H1 (cell line): Measurements from ENCODE around the gene MYOCOS. TPM values are rescaled to one million over a fixed set of nuclear protein-coding genes. Genes with fewer than 3 reads are reported as not detected.

Source experiments
- CTCF ChIA-PET: fragments of 300-600 bp; sonication (Branson Sonifier 250); formaldehyde crosslinking; loops from one replicate; lab custom pipeline; 2021; ENCODE audit not compliant: partially characterized antibody; lab: Charles Lee
- POLR2A ChIA-PET: fragments of 300-600 bp; sonication (Branson Sonifier 250); formaldehyde crosslinking; loops from one replicate; lab custom pipeline; 2021; ENCODE audit warnings: inconsistent platforms; ENCODE audit not compliant: partially characterized antibody; lab: Charles Lee
- DNase-seq, 2 experiments: peaks; one replicate each; pipeline versions ENCODE4 v3.0.0 to v3.0.0-alpha.2; 2010 to 2022; ENCODE audit warnings: low spot score in 2 of 2, low read depth in 1 of 2, mixed read lengths in 1 of 2
- FAIRE-seq: peaks from 2 replicates; lab custom pipeline; 2011; peaks lifted over from hg19 to GRCh38; lab: Jason Lieb, UNC
- H2AFZ ChIP-seq: 2 replicates; pipeline ENCODE4 v1.8.1; 2012; ENCODE audit warnings: low read length, inconsistent platforms
- H2AK5ac ChIP-seq: 2 replicates; pipeline ENCODE4 v1.6.1; 2013; ENCODE audit warnings: low read depth, low read length
- H2BK120ac ChIP-seq: replicated peaks from 2 replicates; pipeline ENCODE3; 2013; ENCODE audit warnings: low read depth, low read length, inconsistent platforms
- H2BK12ac ChIP-seq: 2 replicates; pipeline ENCODE4 v1.6.1; 2013; ENCODE audit warnings: low read depth, low read length
- H2BK15ac ChIP-seq: 2 replicates; pipeline ENCODE4 v1.6.1; 2013; ENCODE audit warnings: low read length
- H2BK20ac ChIP-seq: 2 replicates; pipeline ENCODE4 v1.6.1; 2013; ENCODE audit warnings: low read length
- H2BK5ac ChIP-seq: 2 replicates; pipeline ENCODE4 v1.6.1; 2013; ENCODE audit warnings: low read depth, low read length
- H3K14ac ChIP-seq: 2 replicates; pipeline ENCODE4 v1.6.1; 2013; ENCODE audit warnings: inconsistent platforms; ENCODE audit not compliant: insufficient read length
- H3K18ac ChIP-seq: 2 replicates; pipeline ENCODE4 v1.6.1; 2013; ENCODE audit warnings: low read length; ENCODE audit errors: extremely low read depth
- H3K23ac ChIP-seq: 2 replicates; pipeline ENCODE4 v1.6.1; 2013; ENCODE audit warnings: inconsistent platforms; ENCODE audit not compliant: insufficient read length
- H3K23me2 ChIP-seq: 2 replicates; pipeline ENCODE4 v1.6.1; 2013; ENCODE audit warnings: low read depth, low read length
- H3K27ac ChIP-seq: 2 replicates; pipeline ENCODE4 v1.6.1; 2011; ENCODE audit warnings: low read depth, low read length, inconsistent platforms
- H3K27me3 ChIP-seq, 4 experiments: replicated peaks in 1 of 4; 1 replicate in 1 of 4; 2 replicates in 3 of 4; pipeline versions ENCODE4 v1.6.1 to v1.8.1; 2011 to 2013; ENCODE audit warnings: low read length in 3 of 4, mild to moderate bottlenecking in 3 of 4, inconsistent platforms in 2 of 4, mixed read lengths in 2 of 4, moderate library complexity in 1 of 4; ENCODE audit not compliant: control insufficient read depth in 3 of 4, insufficient read depth in 3 of 4; ENCODE audit errors: extremely low read depth in 1 of 4
- H3K36me3 ChIP-seq, 4 experiments: 2 replicates each; pipeline versions ENCODE4 v1.6.1 to v1.8.1; 2011 to 2013; ENCODE audit warnings: mild to moderate bottlenecking in 4 of 4, low read length in 3 of 4, moderate library complexity in 2 of 4, control low read depth in 1 of 4, inconsistent platforms in 1 of 4; ENCODE audit not compliant: insufficient read depth in 4 of 4, control insufficient read depth in 2 of 4
- H3K4ac ChIP-seq: replicated peaks from 2 replicates; pipeline ENCODE3; 2013; ENCODE audit warnings: low read length, low read depth, mixed read lengths, inconsistent platforms; ENCODE audit not compliant: insufficient read length
- H3K4me1 ChIP-seq, 4 experiments: replicated peaks in 1 of 4; 1 replicate in 1 of 4; 2 replicates in 3 of 4; pipeline versions ENCODE4 v1.6.1 to v1.8.1; 2011 to 2013; ENCODE audit warnings: low read length in 3 of 4, inconsistent platforms in 2 of 4, mixed read lengths in 1 of 4; ENCODE audit not compliant: insufficient read depth in 4 of 4, control insufficient read depth in 3 of 4
- H3K4me2 ChIP-seq, 2 experiments: 2 replicates each; pipeline versions ENCODE4 v1.6.1 to v1.8.1; 2011 to 2013; ENCODE audit warnings: low read depth in 2 of 2, low read length in 2 of 2, control low read depth in 1 of 2, inconsistent platforms in 1 of 2, mild to moderate bottlenecking in 1 of 2; ENCODE audit not compliant: insufficient read depth in 1 of 2
- H3K4me3 ChIP-seq, 4 experiments: fragments of 200-600, 300-600 bp in 1 of 4; sonication (generic), shearing (Covaris generic), sonication (Bioruptor Twin) in 1 of 4; 2 replicates each; pipeline versions ENCODE4 v1.5.1 to v1.8.1; 2011 to 2016; ENCODE audit warnings: low read length in 4 of 4, low read depth in 3 of 4, control low read depth in 2 of 4, inconsistent platforms in 2 of 4, mild to moderate bottlenecking in 2 of 4, mixed read lengths in 1 of 4, moderate library complexity in 1 of 4; ENCODE audit not compliant: insufficient read depth in 2 of 4; ENCODE audit errors: extremely low read depth in 1 of 4
- H3K56ac ChIP-seq: replicated peaks from 2 replicates; pipeline ENCODE3; 2013; ENCODE audit warnings: low read depth, mild to moderate bottlenecking, mixed read lengths, low read length, inconsistent platforms; ENCODE audit not compliant: insufficient read length
- H3K79me1 ChIP-seq: 2 replicates; pipeline ENCODE4 v1.6.1; 2013; ENCODE audit warnings: low read depth, low read length, control low read depth
- H3K79me2 ChIP-seq, 2 experiments: 2 replicates each; pipeline versions ENCODE4 v1.6.1 to v1.8.1; 2012 to 2013; ENCODE audit warnings: low read length in 2 of 2, mild to moderate bottlenecking in 2 of 2, inconsistent platforms in 1 of 2; ENCODE audit not compliant: insufficient read depth in 2 of 2, control insufficient read depth in 1 of 2
- H3K9ac ChIP-seq, 4 experiments: replicated peaks in 1 of 4; 1 replicate in 1 of 4; 2 replicates in 3 of 4; pipeline versions ENCODE4 v1.6.1 to v1.8.1; 2011 to 2013; ENCODE audit warnings: low read depth in 3 of 4, low read length in 3 of 4, control low read depth in 2 of 4, mild to moderate bottlenecking in 2 of 4, moderate library complexity in 2 of 4, inconsistent platforms in 1 of 4; ENCODE audit errors: extremely low read depth in 1 of 4
- H3K9me3 ChIP-seq, 2 experiments: 2 replicates each; pipeline versions ENCODE4 v1.6.1 to v1.8.1; 2012 to 2013; ENCODE audit warnings: mild to moderate bottlenecking in 2 of 2, moderate library complexity in 2 of 2, control low read depth in 1 of 2, inconsistent platforms in 1 of 2, low read depth in 1 of 2, low read length in 1 of 2, mixed read lengths in 1 of 2; ENCODE audit not compliant: insufficient read depth in 2 of 2
- H4K20me1 ChIP-seq, 2 experiments: replicated peaks in 1 of 2; 2 replicates each; pipeline versions ENCODE3 to v1.8.1; 2011 to 2013; ENCODE audit warnings: inconsistent platforms in 2 of 2, low read length in 2 of 2, mild to moderate bottlenecking in 1 of 2; ENCODE audit not compliant: insufficient read depth in 2 of 2, control insufficient read depth in 1 of 2
- H4K5ac ChIP-seq: 2 replicates; pipeline ENCODE4 v1.6.1; 2013; ENCODE audit warnings: low read length, low read depth, mixed read lengths, inconsistent platforms; ENCODE audit not compliant: insufficient read length
- H4K8ac ChIP-seq: 2 replicates; pipeline ENCODE4 v1.8.0; 2013; ENCODE audit warnings: mild to moderate bottlenecking, moderate library complexity, low read length, inconsistent platforms; ENCODE audit not compliant: insufficient read depth; ENCODE audit errors: extremely low read depth
- H4K91ac ChIP-seq: replicated peaks from 2 replicates; pipeline ENCODE3; 2013; ENCODE audit warnings: low read length, mixed read lengths, inconsistent platforms; ENCODE audit not compliant: insufficient read length
- CBX5 ChIP-seq: fragments of 300-800, 300-1000 bp; sonication (generic); IDR thresholded peaks from 2 replicates; pipeline ENCODE4 v1.7.1; 2016; ENCODE audit warnings: antibody characterized with exemption, low read length, low read depth
- CEBPB ChIP-seq: IDR thresholded peaks from 2 replicates; pipeline ENCODE4 v1.6.1; 2012; ENCODE audit warnings: low read depth, low read length
- CREB1 ChIP-seq: IDR thresholded peaks from 2 replicates; pipeline ENCODE4 v1.6.1; 2012; ENCODE audit warnings: inconsistent platforms
- EP300 ChIP-seq, 2 experiments: IDR thresholded peaks; 1 replicate in 1 of 2; 2 replicates in 1 of 2; pipeline ENCODE4 v1.6.1; 2011 to 2012; ENCODE audit warnings: low read depth in 2 of 2, low read length in 2 of 2, mild to moderate bottlenecking in 2 of 2, borderline replicate concordance in 1 of 2, inconsistent platforms in 1 of 2, moderate library complexity in 1 of 2
- MAFK ChIP-seq: IDR thresholded peaks from 2 replicates; pipeline ENCODE4 v1.6.1; 2012; ENCODE audit warnings: low read depth, mild to moderate bottlenecking, improper control_type of control experiment, low read length
- NRF1 ChIP-seq: IDR thresholded peaks from 2 replicates; pipeline ENCODE4 v1.6.1; 2011; ENCODE audit warnings: mild to moderate bottlenecking, low read depth, low read length, improper control_type of control experiment
- POLR2AphosphoS5 ChIP-seq: IDR thresholded peaks from 2 replicates; pipeline ENCODE4 v1.6.1; 2011; ENCODE audit warnings: low read depth, low read length
- SIN3A ChIP-seq, 2 experiments: IDR thresholded peaks in 1 of 2; conservative IDR thresholded peaks in 1 of 2; 2 replicates each; pipeline ENCODE4 v1.6.1; 2011 to 2012; ENCODE audit warnings: low read length in 2 of 2, improper control_type of control experiment in 1 of 2, low read depth in 1 of 2, mild to moderate bottlenecking in 1 of 2
- TBP ChIP-seq: IDR thresholded peaks from 2 replicates; pipeline ENCODE4 v1.6.1; 2011; ENCODE audit warnings: low read depth, low read length, improper control_type of control experiment
- WGBS, 2 experiments: shearing (Covaris generic) in 1 of 2; methylation state at CpG; one replicate each; pipeline versions ENCODE4 v1.1.6 to v1.1.7; 2013 to 2015; ENCODE audit warnings: low lambda C conversion rate in 2 of 2, mixed read lengths in 2 of 2, inconsistent platforms in 1 of 2, low coverage in 1 of 2, missing lambda C conversion rate in 1 of 2; ENCODE audit not compliant: insufficient replicate concordance in 2 of 2, insufficient coverage in 1 of 2, insufficient read length in 1 of 2; ENCODE audit errors: extremely low coverage in 1 of 2, missing lambda C conversion rate in 1 of 2; 5-methylcytosine and 5-hydroxymethylcytosine counted together
- polyA plus RNA-seq, 7 experiments: library from polyadenylated mRNA; depleted of rRNA in 3 of 7; stranded (reverse) in 5 of 7; unstranded in 2 of 7; fragments of >200 nt in 5 of 7; fragments of 200-250 nt in 2 of 7; gene quantifications; 1 replicate in 5 of 7; 2 replicates in 1 of 7; 4 replicates in 1 of 7; pipeline versions ENCODE4 v1.2.1 to v1.2.3, GENCODE V29; 2011 to 2013; ENCODE audit warnings: missing spikeins in 2 of 7, mixed read lengths in 2 of 7
- total RNA-seq: library from RNA; stranded (reverse); fragmentation: NEBNext Ultra II Directional; extraction: Animal tissue kit (Norgen Biotek cat#: 25700); gene quantifications from 2 replicates; pipeline ENCODE4 v1.2.1, GENCODE V29; 2021
- TF ChIP-seq, protein P1 (sequence below): IDR thresholded peaks from 2 replicates; pipeline ENCODE4 v1.6.1; 2012; ENCODE audit warnings: inconsistent platforms
- TF ChIP-seq, protein P2 (sequence below), 3 experiments: IDR thresholded peaks; 1 replicate in 2 of 3; 2 replicates in 1 of 3; pipeline versions ENCODE4 v1.5.1 to v1.6.1; 2011; ENCODE audit warnings: low read length in 3 of 3, mild to moderate bottlenecking in 3 of 3, inconsistent platforms in 2 of 3, low read depth in 1 of 3, moderate library complexity in 1 of 3; ENCODE audit not compliant: insufficient read depth in 1 of 3; ENCODE audit errors: control extremely low read depth in 1 of 3

The MYOCOS gene
- total and polyA plus RNA-seq, 2 of the 8 experiments (the other 6 are each of a cell fraction or from before 2014, with no cell fraction given), result not detected

GRCh38 chr1:171625225-171625624, 3.2 kb downstream of the MYOCOS start:
- no peak overlapping the region for H3K4me2 ChIP-seq
- H2BK15ac ChIP-seq, result no peak overlapping the region
- 86% methylated on average over 1 of the region's 1 CpG; no CpG with 5 or more reads in 1 of the 2 experiments for WGBS, 2 experiments
- no peaks in the 10 kb centered on the region for H3K36me3 ChIP-seq
- H2AFZ ChIP-seq, result no peak overlapping the region
- FAIRE-seq (no peak), DNase-seq (no peak)
- ChIA-PET POLR2A (interaction anchor here (1.1 to 1.7 kb wide), 3 partner anchors 8 to 156 kb away, joined by 3 to 4 read pairs (median 3); partner anchors contain the start of gene METTL13), CTCF (interaction anchor here (0.7 to 6.8 kb wide), 4 partner anchors 20 to 543 kb away, joined by 3 to 42 read pairs (median 6); no protein-coding TSS in a partner anchor)
- no peak overlapping the region for H2BK20ac ChIP-seq
- H3K4me3 ChIP-seq, result no peak overlapping the region
- no peak overlapping the region for H4K5ac ChIP-seq
- H4K20me1 ChIP-seq, result no peaks in the 10 kb centered on the region
- no peak overlapping the region for H2BK5ac ChIP-seq
- no peaks in the 10 kb centered on the region for H3K23me2 ChIP-seq
- H3K79me1 ChIP-seq, result no peaks in the 10 kb centered on the region
- no peak overlapping the region for H2BK120ac ChIP-seq
- H3K27me3 ChIP-seq, result no peaks in the 10 kb centered on the region
- no peak overlapping the region for H3K56ac ChIP-seq
- H2BK12ac ChIP-seq, result no peak overlapping the region
- H3K14ac ChIP-seq, result no peak overlapping the region
- no peak overlapping the region for H3K9ac ChIP-seq
- no peak overlapping the region for H3K18ac ChIP-seq
- no peaks in the 10 kb centered on the region for H3K9me3 ChIP-seq
- peaks cover 0 to 5% (median 2%) of the 10 kb centered on the region in 4 experiments; a peak in 1 of 7 replicates for H3K4me1 ChIP-seq
- H3K79me2 ChIP-seq, result no peaks in the 10 kb centered on the region
- no peak overlapping the region for H3K27ac ChIP-seq
- H3K4ac ChIP-seq, result no peak overlapping the region
- no peak overlapping the region for H4K91ac ChIP-seq
- H4K8ac ChIP-seq, result no peak overlapping the region
- H2AK5ac ChIP-seq, result no peak overlapping the region
- H3K23ac ChIP-seq, result no peak overlapping the region
- TF ChIP-seq CBX5, result no peak
- TF ChIP-seq, protein P1, sequence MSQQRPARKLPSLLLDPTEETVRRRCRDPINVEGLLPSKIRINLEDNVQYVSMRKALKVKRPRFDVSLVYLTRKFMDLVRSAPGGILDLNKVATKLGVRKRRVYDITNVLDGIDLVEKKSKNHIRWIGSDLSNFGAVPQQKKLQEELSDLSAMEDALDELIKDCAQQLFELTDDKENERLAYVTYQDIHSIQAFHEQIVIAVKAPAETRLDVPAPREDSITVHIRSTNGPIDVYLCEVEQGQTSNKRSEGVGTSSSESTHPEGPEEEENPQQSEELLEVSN, result no peak
- no peak for TF ChIP-seq CREB1
- no peak for TF ChIP-seq EP300 (IDR thresholded peaks at IDR 0.05; ENCODE audit: borderline replicate concordance in 1 of 2, low read depth in 2 of 2, low read length in 2 of 2)
- no peak for TF ChIP-seq TBP
- no peak for TF ChIP-seq POLR2AphosphoS5
- TF ChIP-seq CEBPB, result no peak
- TF ChIP-seq NRF1, result no peak
- TF ChIP-seq MAFK, result no peak
- no peak for TF ChIP-seq SIN3A (conservative IDR thresholded peaks at IDR 0.05 in 1 of 2, IDR thresholded peaks at IDR 0.05 in 1 of 2; ENCODE audit: low read depth in 1 of 2, low read length in 2 of 2)
- TF ChIP-seq, protein P2, sequence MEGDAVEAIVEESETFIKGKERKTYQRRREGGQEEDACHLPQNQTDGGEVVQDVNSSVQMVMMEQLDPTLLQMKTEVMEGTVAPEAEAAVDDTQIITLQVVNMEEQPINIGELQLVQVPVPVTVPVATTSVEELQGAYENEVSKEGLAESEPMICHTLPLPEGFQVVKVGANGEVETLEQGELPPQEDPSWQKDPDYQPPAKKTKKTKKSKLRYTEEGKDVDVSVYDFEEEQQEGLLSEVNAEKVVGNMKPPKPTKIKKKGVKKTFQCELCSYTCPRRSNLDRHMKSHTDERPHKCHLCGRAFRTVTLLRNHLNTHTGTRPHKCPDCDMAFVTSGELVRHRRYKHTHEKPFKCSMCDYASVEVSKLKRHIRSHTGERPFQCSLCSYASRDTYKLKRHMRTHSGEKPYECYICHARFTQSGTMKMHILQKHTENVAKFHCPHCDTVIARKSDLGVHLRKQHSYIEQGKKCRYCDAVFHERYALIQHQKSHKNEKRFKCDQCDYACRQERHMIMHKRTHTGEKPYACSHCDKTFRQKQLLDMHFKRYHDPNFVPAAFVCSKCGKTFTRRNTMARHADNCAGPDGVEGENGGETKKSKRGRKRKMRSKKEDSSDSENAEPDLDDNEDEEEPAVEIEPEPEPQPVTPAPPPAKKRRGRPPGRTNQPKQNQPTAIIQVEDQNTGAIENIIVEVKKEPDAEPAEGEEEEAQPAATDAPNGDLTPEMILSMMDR (IDR thresholded peaks at IDR 0.05; ENCODE audit: control extremely low read depth in 1 of 3, insufficient read depth in 1 of 3, low read depth in 1 of 3, low read length in 3 of 3), result no peak
